NCI-H345 treated with DMSO at 0.1 percent for 48 hours (cell line): ENCODE measurements around the gene IGF2BP2.
"Not testable (repeated sequence)": the region's sequence is repeated elsewhere in the genome, so short reads cannot be mapped to it uniquely, and the experiment has no call there.

Experiments
- DNase-seq: peaks from one replicate; lab custom pipeline; 2025; ENCODE audit not compliant: unreplicated experiment; lab: John Stamatoyannopoulos, UW

Gene IGF2BP2

GRCh38 chr3:185678027-185678426 is 146.8 kb downstream of the IGF2BP2 start:
- DNase-seq = no peak

DNA sequence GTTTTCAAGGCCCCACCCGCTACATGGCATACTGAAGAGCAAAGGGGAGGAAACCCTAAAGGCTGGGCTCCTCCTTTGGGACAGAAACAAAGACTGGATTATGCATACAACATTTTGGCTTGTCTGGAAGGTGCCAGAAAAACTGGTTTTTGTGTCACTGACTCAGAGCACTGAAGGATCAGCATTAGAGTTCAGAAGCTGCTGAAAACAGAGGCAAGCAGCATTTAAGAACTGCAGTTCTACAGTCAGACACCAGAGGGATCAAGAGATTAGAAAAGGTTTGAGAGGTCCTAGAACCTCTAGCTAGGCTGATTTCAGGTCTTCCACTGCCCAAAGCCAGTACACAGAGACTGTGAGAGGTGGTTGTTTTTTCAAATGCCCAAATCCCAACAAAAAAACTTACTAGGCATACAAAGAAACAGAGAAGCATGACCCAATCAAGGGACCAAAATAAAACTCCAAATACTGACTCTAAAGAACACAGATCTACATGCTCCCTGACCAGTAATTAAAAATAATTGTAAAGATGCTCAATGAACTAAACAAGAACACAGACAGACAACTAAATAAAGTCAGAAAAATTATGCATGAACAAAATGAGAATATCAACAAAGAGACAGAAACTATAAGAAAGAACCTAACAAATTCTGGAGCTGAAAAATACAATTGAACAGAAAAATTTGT is 147.6 kb downstream of the IGF2BP2 start:
- peak; percentile 22 for DNase-seq

DNA sequence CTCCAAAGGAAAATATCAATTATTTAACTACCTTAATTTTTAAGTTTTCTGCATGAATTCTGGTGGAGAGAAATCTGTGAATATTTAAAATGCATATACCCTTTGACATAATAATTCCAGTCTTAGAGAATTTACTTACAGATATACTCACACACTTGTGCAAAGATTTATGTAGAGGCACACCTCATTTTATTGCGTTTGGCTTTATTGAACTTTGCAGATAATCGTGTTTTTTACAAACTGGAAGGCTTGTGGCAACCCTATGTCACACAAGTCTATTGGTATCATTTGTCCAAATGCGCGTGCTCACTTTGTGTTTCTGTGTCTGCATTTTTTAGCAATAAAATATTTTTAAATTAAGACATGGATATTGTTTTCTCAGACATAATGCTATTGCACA is 157.3 kb downstream of the IGF2BP2 start:
- no peak for DNase-seq

GRCh38 chr3:185663929-185664328 is 160.9 kb downstream of the IGF2BP2 start:
- DNase-seq = no peak

DNA sequence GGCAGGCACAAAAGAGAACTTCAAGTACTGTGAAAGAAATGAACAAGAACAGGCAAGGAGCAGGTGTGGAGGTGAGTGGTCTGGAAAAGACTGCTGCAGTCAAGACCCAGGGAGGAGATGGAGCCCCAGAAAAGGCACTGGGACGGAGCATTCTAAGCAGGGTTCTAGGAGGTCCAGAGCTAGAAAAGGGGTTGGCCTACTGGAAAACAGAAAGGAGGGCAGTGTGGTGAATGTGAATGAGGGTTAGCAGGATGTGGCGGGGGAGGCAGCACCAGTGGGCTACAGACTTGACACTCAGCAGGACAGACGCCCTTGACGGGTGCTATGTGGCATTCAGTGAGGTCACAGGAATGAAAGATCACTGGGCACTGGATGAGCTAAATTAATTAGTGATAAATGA is 163.1 kb downstream of the IGF2BP2 start:
- no peak for DNase-seq

DNA sequence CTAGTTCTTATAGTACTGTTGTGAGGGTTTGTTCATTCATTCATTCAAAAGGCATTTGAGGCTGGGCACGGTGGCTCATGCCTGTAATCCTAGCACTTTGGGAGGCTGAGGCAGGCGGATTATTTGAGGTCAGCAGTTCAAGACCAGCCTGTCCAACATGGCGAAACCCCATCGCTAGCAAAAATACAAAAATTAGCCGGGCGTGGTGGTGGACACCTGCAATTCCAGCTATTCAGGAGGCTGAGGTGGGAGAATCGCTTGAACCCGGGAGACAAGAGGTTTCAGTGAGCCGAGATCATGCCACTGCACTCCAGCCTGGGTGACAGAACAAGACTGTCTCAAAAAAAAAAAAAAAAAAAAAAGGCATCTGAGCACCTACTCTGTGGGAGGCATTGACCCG is 163.5 kb downstream of the IGF2BP2 start:
- not testable (repeated sequence) for DNase-seq

DNA sequence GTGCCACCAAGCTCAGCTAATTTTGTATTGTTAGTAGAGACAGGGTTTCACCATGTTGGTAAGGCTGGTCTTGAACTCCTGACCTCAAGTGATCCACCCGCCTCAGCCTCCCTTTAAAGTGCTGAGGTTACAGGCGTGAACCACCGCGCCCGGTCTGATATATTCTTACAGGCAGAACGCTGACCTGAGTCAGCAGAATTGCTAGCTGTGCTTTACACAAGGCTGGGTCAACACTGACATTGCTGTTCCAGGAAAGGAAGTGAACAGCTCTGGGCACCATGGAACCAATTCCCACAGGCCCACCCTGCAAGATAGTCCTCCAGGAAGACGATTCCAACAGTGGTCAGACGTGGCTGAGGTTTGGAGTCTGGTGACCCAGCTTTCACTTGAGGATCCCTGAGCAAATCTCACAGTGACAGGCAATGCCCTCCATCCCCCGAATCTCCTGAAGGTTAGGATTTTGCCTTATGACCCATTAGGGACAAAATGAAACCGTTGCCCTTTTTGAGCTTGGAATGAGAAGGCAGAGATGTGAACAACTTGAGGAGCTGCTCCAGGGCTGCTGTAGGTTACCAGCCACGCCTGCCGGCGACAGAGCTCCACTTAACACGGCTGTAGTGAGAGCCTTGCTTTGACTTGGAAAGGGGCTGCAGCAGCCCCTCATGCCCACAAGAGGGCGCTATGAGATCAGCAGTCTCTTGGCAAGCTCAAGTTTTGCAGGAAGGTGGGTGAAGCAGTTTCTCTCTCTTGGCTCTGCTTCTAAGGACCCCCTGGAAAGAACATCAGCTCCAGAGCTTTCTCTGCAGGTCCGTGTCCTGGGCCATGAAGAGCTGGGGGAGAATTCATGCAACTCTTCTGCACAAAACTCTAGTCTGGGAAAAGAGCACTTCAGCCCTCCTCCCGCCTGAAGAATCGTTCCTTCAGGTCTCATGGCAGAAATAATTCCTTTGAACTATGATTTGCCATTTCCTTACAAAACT is 164.6 kb downstream of the IGF2BP2 start:
- DNase-seq = peak; percentile 71

DNA sequence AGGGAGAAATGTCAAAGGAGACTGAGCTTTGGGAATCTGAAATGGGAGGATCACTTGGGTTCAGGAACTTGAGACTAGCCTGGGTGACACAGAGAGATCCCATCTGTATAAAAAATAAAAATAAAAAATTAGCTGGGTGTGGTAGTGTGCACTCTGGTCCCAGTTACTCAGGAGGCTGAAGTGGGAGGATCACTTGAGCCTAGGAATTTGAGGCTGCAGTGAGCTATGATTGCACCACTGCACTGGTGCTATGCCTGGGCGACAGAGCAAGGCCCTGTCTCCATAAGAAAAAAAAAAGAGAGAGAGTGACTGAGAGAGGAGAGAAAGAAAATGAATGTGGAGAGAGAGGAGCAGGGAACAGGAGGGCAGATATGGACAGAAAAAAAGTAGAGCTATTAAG is 165.9 kb downstream of the IGF2BP2 start:
- no peak for DNase-seq

DNA sequence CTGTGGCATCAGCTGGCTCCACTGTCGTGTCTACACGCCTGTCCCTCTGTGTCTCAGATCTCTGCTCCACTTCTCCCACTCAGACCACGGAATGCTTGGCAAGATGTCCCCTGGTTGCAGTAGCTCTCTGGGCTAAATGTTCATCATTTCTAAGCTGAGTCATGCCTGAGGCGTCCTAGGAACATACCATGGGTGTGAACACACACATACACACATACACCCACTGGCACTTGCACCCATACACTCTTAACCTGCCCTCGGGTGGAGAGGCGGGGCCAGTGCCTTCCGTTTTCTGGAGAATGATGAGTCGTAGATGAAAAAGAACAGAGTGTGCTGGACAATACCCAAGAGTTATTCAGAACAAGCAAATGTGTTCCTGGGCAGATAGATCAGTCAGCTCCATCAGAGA is 166.3 kb downstream of the IGF2BP2 start:
- no peak for DNase-seq

DNA sequence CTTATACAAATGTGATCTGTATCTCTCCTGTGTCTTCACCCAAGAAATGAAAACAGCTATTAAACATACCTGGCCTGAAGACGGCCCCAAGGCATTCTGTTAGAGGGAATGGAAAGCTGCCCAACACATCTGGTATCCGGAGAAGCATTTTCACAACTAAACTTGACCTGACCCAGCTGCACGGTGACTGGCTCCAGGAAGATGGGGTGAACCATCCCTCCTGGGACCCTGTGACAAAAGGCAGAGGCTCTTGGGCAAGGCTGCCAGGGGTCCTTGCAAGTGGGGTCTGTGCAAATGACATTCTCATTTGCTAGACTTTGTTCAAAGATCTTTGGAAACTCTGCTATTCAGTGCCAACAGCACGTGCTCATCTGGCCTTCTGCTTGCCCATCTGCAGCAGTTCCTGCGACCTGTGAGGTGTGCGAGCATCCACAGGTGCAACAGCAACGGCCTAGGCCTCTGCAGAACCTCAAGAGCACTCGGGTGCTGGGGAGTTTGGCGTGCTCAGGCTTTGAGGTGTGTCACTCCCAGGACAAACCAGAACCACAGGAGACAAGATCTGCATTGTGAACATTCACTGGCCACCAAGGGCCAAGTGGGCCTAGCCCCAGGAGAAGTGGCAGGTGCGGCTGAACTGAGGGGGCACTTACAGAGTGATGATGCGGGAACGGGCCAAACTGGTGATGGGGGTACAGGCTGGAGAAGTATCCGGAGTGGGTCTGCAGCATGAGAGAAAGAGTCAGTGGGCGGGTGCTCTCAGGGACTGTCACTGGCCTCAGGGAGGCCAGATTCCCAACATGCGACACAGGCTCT is 166.9 kb downstream of the IGF2BP2 start:
- DNase-seq = no peak

DNA sequence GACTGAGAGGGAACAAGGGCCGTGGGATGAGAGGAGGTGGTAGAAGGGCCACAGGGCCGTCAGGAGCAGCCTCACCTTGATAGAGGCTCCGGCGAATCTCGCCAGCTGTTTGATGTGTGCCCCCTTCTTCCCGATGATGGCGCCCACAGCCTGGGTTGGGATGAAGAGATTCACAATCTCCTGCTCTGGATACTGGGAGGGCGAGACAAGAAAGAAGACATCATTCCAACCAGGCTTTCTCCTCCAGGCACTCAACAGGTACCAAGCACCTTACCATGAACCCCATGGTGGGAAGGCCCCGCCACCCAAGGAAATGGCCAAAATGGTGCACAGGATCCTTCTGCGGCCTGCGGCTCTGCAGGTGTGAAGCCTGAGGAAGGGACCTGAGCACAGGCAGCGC is 167.6 kb downstream of the IGF2BP2 start:
- DNase-seq = no peak

DNA sequence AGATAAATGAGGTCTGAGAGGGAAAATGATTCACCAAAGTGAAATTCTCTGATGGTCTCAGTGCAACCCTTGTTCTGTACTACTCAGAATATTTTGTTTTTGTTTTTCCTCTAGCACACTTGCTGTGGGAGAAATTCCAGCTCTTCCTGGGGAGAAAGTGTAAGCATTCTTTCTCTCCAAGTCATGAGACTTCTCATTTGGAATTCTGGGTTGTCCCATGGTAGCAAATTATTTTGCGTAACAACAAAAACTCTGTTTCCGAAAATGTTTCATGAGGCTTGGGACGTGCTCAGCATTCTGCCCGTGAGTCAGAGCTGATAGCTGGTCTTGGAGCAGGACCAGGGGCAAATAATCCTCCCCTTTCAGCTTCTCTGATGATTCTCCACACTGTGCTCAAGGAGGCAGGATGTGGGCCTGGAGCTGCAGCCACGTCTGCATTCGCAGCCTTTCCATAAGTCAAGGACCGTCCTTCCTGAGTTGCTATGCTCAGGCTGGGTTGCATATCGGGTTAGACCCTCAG is 168.5 kb downstream of the IGF2BP2 start:
- DNase-seq = no peak

- no peak for DNase-seq
Observed at GRCh38 chr3:185655426-185656320, 169.2 kb downstream of the IGF2BP2 start.

DNA sequence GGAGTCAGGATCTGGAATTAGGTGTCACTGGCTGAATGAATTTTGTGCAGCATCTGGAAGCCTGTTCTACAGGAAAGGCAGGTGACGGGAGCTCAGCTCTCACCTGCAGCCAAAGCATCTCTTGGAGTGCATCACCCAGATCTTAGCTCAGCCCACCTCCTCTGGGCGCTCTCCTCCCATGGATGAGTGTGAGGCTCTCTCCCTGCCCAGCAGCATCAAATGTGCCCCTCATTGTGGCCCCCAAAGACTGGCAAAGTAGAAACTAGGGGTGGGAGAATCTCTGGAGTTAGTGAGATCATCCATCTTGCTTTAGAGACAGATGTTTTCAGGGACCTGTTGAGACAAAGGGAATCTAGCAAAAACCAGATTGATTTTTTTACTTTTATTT is 170.1 kb downstream of the IGF2BP2 start:
- no peak for DNase-seq

DNA sequence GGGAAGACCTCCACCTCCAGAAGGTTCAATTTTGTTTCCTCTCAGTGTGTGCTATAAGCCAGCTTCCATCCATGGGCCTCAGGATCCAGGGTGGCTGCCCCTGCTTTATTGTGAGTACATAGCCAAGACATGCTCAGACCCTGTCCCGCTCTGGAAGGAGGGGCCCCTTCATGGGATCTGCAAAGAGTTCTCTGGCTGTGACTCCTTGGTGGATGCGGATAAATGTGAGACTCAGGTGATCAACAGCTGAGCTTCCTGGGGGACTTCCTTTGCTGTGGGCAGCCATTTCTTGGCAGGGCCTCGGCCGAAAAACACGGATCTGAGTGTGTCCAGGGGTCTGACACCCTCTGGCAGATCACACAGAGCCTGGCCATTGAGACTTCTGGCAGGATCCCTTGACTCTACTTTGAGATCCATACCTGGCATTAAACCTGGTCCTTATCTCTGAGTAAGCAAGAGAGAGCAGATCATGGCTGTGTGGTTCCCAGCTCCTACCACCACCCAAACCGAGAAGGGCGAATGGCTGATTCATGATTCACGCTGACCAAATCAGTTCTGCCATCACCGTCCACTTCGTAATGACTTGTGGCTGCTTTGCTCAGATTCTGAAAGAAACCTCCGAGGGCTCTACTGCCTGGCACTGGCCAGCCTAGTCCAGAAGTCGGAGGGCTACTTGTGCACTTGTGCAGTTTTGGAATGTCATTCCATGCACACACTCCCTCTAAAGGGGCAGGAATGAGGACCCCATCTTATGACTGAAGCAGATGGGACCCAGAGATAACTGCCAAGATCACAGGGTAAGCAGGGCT is 170.7 kb downstream of the IGF2BP2 start:
- DNase-seq = no peak

DNA sequence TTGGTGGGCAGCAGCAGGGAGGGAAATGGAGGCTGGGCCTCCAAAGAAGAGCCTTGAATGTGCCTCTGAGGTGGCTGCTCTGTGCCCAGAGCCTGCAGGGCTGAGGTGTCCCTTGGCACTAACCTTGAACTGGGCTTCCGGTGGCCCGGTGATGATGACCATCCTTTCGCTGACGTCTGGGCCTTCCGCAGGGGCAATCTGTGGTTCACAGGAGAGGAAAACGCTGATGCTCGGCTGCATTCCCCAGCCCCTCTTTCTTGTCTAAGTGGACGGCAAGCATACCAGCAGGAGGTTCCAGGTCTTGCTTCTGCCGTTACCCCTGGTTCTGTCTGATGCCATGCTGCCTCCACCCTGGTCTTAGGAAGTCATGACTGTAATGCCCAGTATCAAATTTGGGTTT is 172.9 kb downstream of the IGF2BP2 start:
- no peak for DNase-seq

DNA sequence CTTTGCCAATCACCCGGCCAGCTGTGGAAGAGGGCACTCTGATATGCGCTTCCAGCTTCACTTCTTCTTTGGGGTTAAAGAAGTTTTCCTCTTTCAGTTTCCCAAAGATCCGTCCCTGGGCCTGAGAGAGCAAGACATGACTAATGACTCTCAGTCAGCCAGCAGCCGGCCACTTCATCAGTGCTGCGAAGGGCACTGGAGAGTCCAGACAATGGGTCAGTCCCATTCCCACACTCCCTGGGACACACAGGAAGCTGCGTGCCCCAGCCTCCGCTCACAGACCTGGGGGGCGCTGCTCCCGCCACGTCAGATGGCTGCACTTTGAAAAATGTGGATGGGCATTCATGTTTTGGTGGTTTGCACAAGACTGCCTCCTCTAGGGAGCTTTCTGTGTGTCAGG is 175.4 kb downstream of the IGF2BP2 start:
- no peak for DNase-seq

- no peak for DNase-seq
Observed at GRCh38 chr3:185648396-185648795, 176.4 kb downstream of the IGF2BP2 start.

- no peak for DNase-seq
Observed at GRCh38 chr3:185647880-185648210, 177.0 kb downstream of the IGF2BP2 start.
